HepG2 (cell line): Measurements from ENCODE around the gene KIZ. TPM values are rescaled to one million over a fixed set of nuclear protein-coding genes. Genes with fewer than 3 reads are reported as not detected.

Experiments used
- ATAC-seq: fragments of 200-7000 bp; cut with Tn5 transposase; 3 replicates; pipeline ENCODE4 v1.9.1; 2020; ENCODE audit warnings: mild to moderate bottlenecking, moderate library complexity
- BruUV-seq: library from RNA; stranded (reverse); fragments of 400-500 nt; replicated peaks from 2 replicates; lab custom pipeline; 2021; lab: Mats Ljungman, UMichigan
- CTCF ChIA-PET: fragments of 300-600 bp; formaldehyde crosslinking; extraction: SDS; loops from one replicate; lab custom pipeline; 2021; ENCODE audit warnings: low total read pairs, inconsistent platforms, low intra/inter-chr PET ratio; lab: Yijun Ruan, JAX
- POLR2A ChIA-PET: fragments of 350-600 bp; sonication (Branson Sonifier 250); formaldehyde crosslinking; loops from one replicate; lab custom pipeline; 2020; ENCODE audit warnings: antibody characterized with exemption, inconsistent platforms; lab: Yijun Ruan, JAX
- DNase-seq: peaks from one replicate; pipeline ENCODE4 v3.0.0-alpha.2; 2015; ENCODE audit warnings: low spot score
- FAIRE-seq: peaks from 3 replicates; lab custom pipeline; 2011; peaks lifted over from hg19 to GRCh38; lab: Jason Lieb, UNC
- H2AFZ ChIP-seq: one replicate; pipeline ENCODE4 v1.6.1; 2011; ENCODE audit warnings: low read length, inconsistent platforms
- H3K27ac ChIP-seq: fragments of 300-600 bp; 3 replicates; pipeline ENCODE4 v1.8.0; 2011; ENCODE audit warnings: mixed run types, mild to moderate bottlenecking, mixed read lengths, low read length, inconsistent platforms; ENCODE audit not compliant: insufficient read depth; ENCODE audit errors: extremely low read length
- H3K27me3 ChIP-seq, 2 experiments: fragments of 200-600 bp in 1 of 2; 2 replicates in 1 of 2; 3 replicates in 1 of 2; pipeline versions ENCODE4 v1.6.0 to v1.8.0; 2011; ENCODE audit warnings: low read length in 2 of 2, mild to moderate bottlenecking in 2 of 2, moderate library complexity in 2 of 2, inconsistent platforms in 1 of 2; ENCODE audit not compliant: insufficient read depth in 2 of 2, control insufficient read depth in 1 of 2
- H3K36me3 ChIP-seq, 2 experiments: fragments of 200-600 bp in 1 of 2; replicated peaks in 1 of 2; 2 replicates in 1 of 2; 3 replicates in 1 of 2; pipeline versions ENCODE4 v1.5.1 to v1.8.0; 2011; ENCODE audit warnings: low read length in 2 of 2, inconsistent platforms in 1 of 2; ENCODE audit not compliant: insufficient read depth in 2 of 2, control insufficient read depth in 1 of 2
- H3K4me1 ChIP-seq: 2 replicates; pipeline ENCODE4 v1.5.1; 2012; ENCODE audit warnings: low read length, inconsistent platforms; ENCODE audit not compliant: insufficient read depth
- H3K4me2 ChIP-seq: 2 replicates; pipeline ENCODE4 v1.6.0; 2011; ENCODE audit warnings: low read depth, low read length, inconsistent platforms
- H3K4me3 ChIP-seq, 3 experiments: fragments of 200-600 bp in 1 of 3; sonication (generic), shearing (Covaris generic) in 1 of 3; replicated peaks in 1 of 3; 2 replicates each; pipeline ENCODE4 v1.5.1; 2011 to 2016; ENCODE audit warnings: low read length in 3 of 3, inconsistent platforms in 2 of 3, low read depth in 2 of 3, mild to moderate bottlenecking in 2 of 3, control low read depth in 1 of 3, mixed read lengths in 1 of 3; ENCODE audit not compliant: insufficient read depth in 1 of 3
- H3K79me2 ChIP-seq: one replicate; pipeline ENCODE4 v1.6.1; 2011; ENCODE audit warnings: low read length, inconsistent platforms; ENCODE audit not compliant: insufficient read depth
- H3K9ac ChIP-seq: 2 replicates; pipeline ENCODE4 v1.6.0; 2011; ENCODE audit warnings: mild to moderate bottlenecking, low read depth, low read length, inconsistent platforms; ENCODE audit not compliant: insufficient read depth
- H3K9me3 ChIP-seq: 2 replicates; pipeline ENCODE4 v1.5.1; 2012; ENCODE audit warnings: mild to moderate bottlenecking, low read length
- H4K20me1 ChIP-seq: 2 replicates; pipeline ENCODE4 v1.6.0; 2011; ENCODE audit warnings: inconsistent platforms, mild to moderate bottlenecking, low read length, moderate library complexity; ENCODE audit not compliant: insufficient read depth
- DPF2 ChIP-seq: sonication (generic); formaldehyde crosslinking; IDR thresholded peaks from 2 replicates; pipeline ENCODE4 v1.4.0; 2020; ENCODE audit warnings: mild to moderate bottlenecking, low read depth, missing genetic modification reagents, borderline replicate concordance
- GMEB2 ChIP-seq: IDR thresholded peaks from 2 replicates; pipeline ENCODE4 v1.6.1; 2016; ENCODE audit warnings: missing biosample characterization, missing genetic modification reagents, low read depth
- HOXA7 ChIP-seq: sonication (generic); formaldehyde crosslinking; IDR thresholded peaks from 2 replicates; pipeline ENCODE4 v1.8.1; 2022; ENCODE audit warnings: mild to moderate bottlenecking, missing genetic modification reagents, moderate library complexity
- MAFF ChIP-seq: IDR thresholded peaks from 2 replicates; pipeline ENCODE4 v1.6.1; 2011; ENCODE audit warnings: low read depth, low read length, improper control_type of control experiment
- MAFK ChIP-seq, 2 experiments: IDR thresholded peaks in 1 of 2; conservative IDR thresholded peaks in 1 of 2; 2 replicates each; pipeline ENCODE4 v1.6.1; 2011; ENCODE audit warnings: improper control_type of control experiment in 2 of 2, low read length in 2 of 2
- MTA1 ChIP-seq: sonication (generic); formaldehyde crosslinking; IDR thresholded peaks from 2 replicates; pipeline ENCODE4 v1.4.0; 2020; ENCODE audit warnings: missing genetic modification reagents, mild to moderate bottlenecking, borderline replicate concordance
- MYC ChIP-seq: sonication (generic); formaldehyde crosslinking; IDR thresholded peaks from 2 replicates; pipeline ENCODE4 v1.9.0; 2021; ENCODE audit warnings: missing genetic modification reagents, borderline replicate concordance
- MZF1 ChIP-seq: sonication (generic); formaldehyde crosslinking; IDR thresholded peaks from 2 replicates; pipeline ENCODE4 v1.8.1; 2023; ENCODE audit warnings: mild to moderate bottlenecking, missing genetic modification reagents, borderline replicate concordance
- POLR2AphosphoS2 ChIP-seq: IDR thresholded peaks from 2 replicates; pipeline ENCODE4 v1.6.1; 2011; ENCODE audit warnings: low read depth, low read length, improper control_type of control experiment
- RORA ChIP-seq: sonication (generic); formaldehyde crosslinking; IDR thresholded peaks from 2 replicates; pipeline ENCODE4 v1.5.0; 2020; ENCODE audit warnings: mild to moderate bottlenecking, missing genetic modification reagents, moderate library complexity
- SOX13 ChIP-seq, 3 experiments: fragments of 450-650 bp in 1 of 3; sonication (generic) in 1 of 3; formaldehyde crosslinking in 1 of 3; IDR thresholded peaks in 2 of 3; conservative IDR thresholded peaks in 1 of 3; 2 replicates each; pipeline versions ENCODE4 v1.5.0 to v1.6.1; 2016 to 2020; ENCODE audit warnings: antibody characterized with exemption in 1 of 3, mild to moderate bottlenecking in 1 of 3, missing compliant biosample characterization in 1 of 3, missing genetic modification reagents in 1 of 3, moderate library complexity in 1 of 3
- SP1 ChIP-seq, 2 experiments: fragments of 450-650 bp in 1 of 2; sonication (generic) in 1 of 2; formaldehyde crosslinking in 1 of 2; IDR thresholded peaks; 2 replicates each; pipeline versions ENCODE4 v1.4.0 to v1.6.1; 2016 to 2020; ENCODE audit warnings: missing genetic modification reagents in 1 of 2
- ZBTB33 ChIP-seq: sonication (generic); formaldehyde crosslinking; IDR thresholded peaks from 2 replicates; pipeline ENCODE4 v1.4.0; 2020; ENCODE audit warnings: missing genetic modification reagents
- WGBS: methylation state at CpG from one replicate; pipeline ENCODE4 v1.1.6; 2017; ENCODE audit warnings: low lambda C conversion rate; 5-methylcytosine and 5-hydroxymethylcytosine counted together
- in situ Hi-C: cut with HindIII; loops from 2 replicates; pipeline ENCODE4 v1.10.0; 2017; ENCODE audit warnings: low pct_unique_long_range_greater_than_20kb; ENCODE audit not compliant: extremely low pct_ligation_motif_present
- intact Hi-C: fragments of 100-400 bp; cut with micrococcal nuclease; formaldehyde crosslinking; loops from one replicate; pipeline ENCODE4 v1.10.0; 2022; ENCODE audit not compliant: unreplicated experiment
- polyA plus RNA-seq, 8 experiments: library from polyadenylated mRNA; depleted of rRNA in 3 of 8; stranded (reverse) in 7 of 8; unstranded in 1 of 8; fragments of >200 nt; fragmentation: Illumina TruSeq in 4 of 8; extraction: Trizol in 4 of 8; gene quantifications; 2 replicates each; pipeline versions ENCODE4 v1.2.1 to v1.2.3, GENCODE V29; 2011 to 2016; ENCODE audit warnings: low read depth in 4 of 8, missing spikeins in 1 of 8, mixed read lengths in 1 of 8; ENCODE audit not compliant: insufficient read depth in 1 of 8
- total RNA-seq, 5 experiments: library from RNA; depleted of rRNA; stranded (reverse); fragments of >200 nt; fragmentation: Illumina TruSeq; extraction: Trizol; gene quantifications; 2 replicates each; pipeline ENCODE4 v1.2.3, GENCODE V29; 2016; ENCODE audit warnings: low read depth in 1 of 5
- TF ChIP-seq, protein P1 (sequence below): sonication (generic); formaldehyde crosslinking; conservative IDR thresholded peaks from 2 replicates; pipeline ENCODE4 v1.8.1; 2023; ENCODE audit warnings: missing genetic modification reagents
- TF ChIP-seq, protein P2 (sequence below), 2 experiments: sonication (generic) in 1 of 2; formaldehyde crosslinking in 1 of 2; IDR thresholded peaks; 2 replicates each; pipeline versions ENCODE4 v1.5.1 to v1.6.1; 2011 to 2020; ENCODE audit warnings: borderline replicate concordance in 1 of 2, low read depth in 1 of 2, low read length in 1 of 2, mild to moderate bottlenecking in 1 of 2, missing genetic modification reagents in 1 of 2, moderate library complexity in 1 of 2
- TF ChIP-seq, protein P3 (sequence below): sonication (generic); formaldehyde crosslinking; IDR thresholded peaks from 2 replicates; pipeline ENCODE4 v1.8.1; 2023; ENCODE audit warnings: missing genetic modification reagents, mild to moderate bottlenecking, borderline replicate concordance

The KIZ gene
- total and polyA plus RNA-seq, 2 of the 13 experiments (the other 11 are each of a cell fraction or from before 2014, with no cell fraction given): 46.3 to 114 TPM

DNA sequence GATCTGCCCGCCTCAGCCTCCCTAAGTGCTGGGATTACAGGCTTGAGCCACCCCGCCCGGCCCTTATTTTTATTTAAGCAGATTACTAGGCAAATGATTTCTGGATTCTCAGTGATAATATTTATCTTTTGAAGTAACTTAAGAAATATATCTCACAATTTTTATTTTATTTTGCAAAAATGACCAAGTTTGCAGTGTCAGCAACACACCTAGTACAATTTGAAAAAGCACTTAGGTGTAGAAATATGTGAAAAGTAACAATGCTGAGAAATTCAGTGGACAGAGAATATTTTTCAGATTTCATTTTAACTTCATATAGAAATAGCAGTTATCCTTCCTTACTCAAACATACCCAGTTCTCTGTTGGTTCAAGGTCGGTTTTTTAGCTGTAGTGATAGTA, 98.3 kb downstream of the KIZ start:
- H3K27ac ChIP-seq: no peak overlapping the region
- H3K4me3 ChIP-seq: no peak overlapping the region
- WGBS: 87% methylated on average over 4 of the region's 4 CpGs
- in situ Hi-C loops (no loop called here), intact Hi-C loops (no loop called here)
- ChIA-PET CTCF (no interaction called here), POLR2A (no interaction called here)
- H3K9me3 ChIP-seq: no peaks in the 10 kb centered on the region
- no peaks in the 10 kb centered on the region for H4K20me1 ChIP-seq
- H3K9ac ChIP-seq: no peak overlapping the region
- no peak for FAIRE-seq
- H3K79me2 ChIP-seq: no peaks in the 10 kb centered on the region
- no peak for DNase-seq
- H3K4me1 ChIP-seq: no peaks in the 10 kb centered on the region
- H3K4me2 ChIP-seq: no peak overlapping the region
- H3K36me3 ChIP-seq: peaks cover 30 to 52% of the 10 kb centered on the region in 2 experiments
- ATAC-seq: no peak
- H2AFZ ChIP-seq: no peak overlapping the region
- H3K27me3 ChIP-seq: no peaks in the 10 kb centered on the region
- no TSS peak for BruUV-seq
- TF ChIP-seq MAFK (conservative IDR thresholded peaks at IDR 0.05 in 1 of 2, IDR thresholded peaks at IDR 0.05 in 1 of 2; ENCODE audit: low read length in 2 of 2) (peak; percentile 58 to 79; a peak in 3 of 4 replicates), DPF2 (no peak), MZF1 (CRISPR knock-in tag) (no peak), RORA (CRISPR knock-in tag) (no peak), MTA1 (CRISPR knock-in tag) (no peak), POLR2AphosphoS2 (no peak), SOX13 (IDR thresholded peaks at IDR 0.05) (no peak), SOX13 (CRISPR knock-in tag; conservative IDR thresholded peaks at IDR 0.05 in 1 of 2, IDR thresholded peaks at IDR 0.05 in 1 of 2) (peak in 1 of 2 experiments; percentile 66; a peak in 2 of 4 replicates), HOXA7 (CRISPR knock-in tag) (no peak), MAFF (peak; percentile 64), SP1 (IDR thresholded peaks at IDR 0.05) (no peak), SP1 (CRISPR knock-in tag; IDR thresholded peaks at IDR 0.05) (no peak), MYC (CRISPR knock-in tag) (no peak), GMEB2 (no peak), ZBTB33 (CRISPR knock-in tag) (no peak)
- TF ChIP-seq, protein P1, sequence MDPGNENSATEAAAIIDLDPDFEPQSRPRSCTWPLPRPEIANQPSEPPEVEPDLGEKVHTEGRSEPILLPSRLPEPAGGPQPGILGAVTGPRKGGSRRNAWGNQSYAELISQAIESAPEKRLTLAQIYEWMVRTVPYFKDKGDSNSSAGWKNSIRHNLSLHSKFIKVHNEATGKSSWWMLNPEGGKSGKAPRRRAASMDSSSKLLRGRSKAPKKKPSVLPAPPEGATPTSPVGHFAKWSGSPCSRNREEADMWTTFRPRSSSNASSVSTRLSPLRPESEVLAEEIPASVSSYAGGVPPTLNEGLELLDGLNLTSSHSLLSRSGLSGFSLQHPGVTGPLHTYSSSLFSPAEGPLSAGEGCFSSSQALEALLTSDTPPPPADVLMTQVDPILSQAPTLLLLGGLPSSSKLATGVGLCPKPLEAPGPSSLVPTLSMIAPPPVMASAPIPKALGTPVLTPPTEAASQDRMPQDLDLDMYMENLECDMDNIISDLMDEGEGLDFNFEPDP: no peak
- TF ChIP-seq, protein P2, sequence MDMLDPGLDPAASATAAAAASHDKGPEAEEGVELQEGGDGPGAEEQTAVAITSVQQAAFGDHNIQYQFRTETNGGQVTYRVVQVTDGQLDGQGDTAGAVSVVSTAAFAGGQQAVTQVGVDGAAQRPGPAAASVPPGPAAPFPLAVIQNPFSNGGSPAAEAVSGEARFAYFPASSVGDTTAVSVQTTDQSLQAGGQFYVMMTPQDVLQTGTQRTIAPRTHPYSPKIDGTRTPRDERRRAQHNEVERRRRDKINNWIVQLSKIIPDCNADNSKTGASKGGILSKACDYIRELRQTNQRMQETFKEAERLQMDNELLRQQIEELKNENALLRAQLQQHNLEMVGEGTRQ (IDR thresholded peaks at IDR 0.05; ENCODE audit: low read depth, low read length): no peak
- TF ChIP-seq, protein P2 (CRISPR knock-in tag; IDR thresholded peaks at IDR 0.05; ENCODE audit: borderline replicate concordance): no peak
- TF ChIP-seq, protein P3, sequence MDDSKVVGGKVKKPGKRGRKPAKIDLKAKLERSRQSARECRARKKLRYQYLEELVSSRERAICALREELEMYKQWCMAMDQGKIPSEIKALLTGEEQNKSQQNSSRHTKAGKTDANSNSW (CRISPR knock-in tag): no peak
